NCI-H2107 (cell line): ENCODE measurements around the gene OR2T5.
"Not testable (repeated sequence)": the region's sequence is repeated elsewhere in the genome, so short reads cannot be mapped to it uniquely, and the experiment has no call there.

Experiments used
- DNase-seq: peaks from one replicate; lab custom pipeline; 2025; lab: John Stamatoyannopoulos, UW

OR2T5 gene

DNA sequence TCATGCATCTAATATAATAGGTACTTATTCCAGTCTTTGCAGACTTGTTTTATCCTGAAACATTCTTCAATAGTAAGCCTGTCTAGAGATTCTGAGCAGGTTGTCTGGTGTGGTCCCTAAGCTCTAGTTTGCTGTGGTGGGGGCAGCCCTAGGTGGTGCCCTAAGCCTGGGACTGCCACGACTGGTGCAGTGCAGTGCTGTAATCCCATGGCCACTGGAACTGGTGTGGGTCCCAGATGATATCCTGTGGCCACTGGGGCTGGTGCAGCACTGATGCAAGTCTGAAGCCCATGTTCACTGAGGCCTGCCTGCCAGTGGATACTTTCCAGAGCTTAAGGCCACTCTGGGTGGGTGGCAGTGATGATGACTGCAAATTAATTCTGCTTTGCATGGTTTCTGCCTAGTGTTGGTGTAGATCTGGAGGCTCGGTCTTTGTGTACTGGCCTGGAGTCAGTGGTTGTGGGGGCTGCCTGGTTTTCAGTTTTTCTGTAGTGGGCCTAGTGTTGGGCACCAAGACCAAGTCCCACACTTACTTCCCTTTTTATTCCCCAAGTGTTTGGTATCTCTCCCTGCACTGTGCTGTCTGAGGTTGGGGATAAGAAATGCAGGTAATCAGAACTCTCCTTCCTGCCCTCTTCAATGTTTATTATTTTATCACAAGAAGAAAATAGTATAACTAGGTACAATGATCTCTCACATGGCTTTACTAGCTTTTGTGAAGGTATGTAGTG is 12.1 kb downstream of the OR2T5 start:
- DNase-seq: not testable (repeated sequence)

DNA sequence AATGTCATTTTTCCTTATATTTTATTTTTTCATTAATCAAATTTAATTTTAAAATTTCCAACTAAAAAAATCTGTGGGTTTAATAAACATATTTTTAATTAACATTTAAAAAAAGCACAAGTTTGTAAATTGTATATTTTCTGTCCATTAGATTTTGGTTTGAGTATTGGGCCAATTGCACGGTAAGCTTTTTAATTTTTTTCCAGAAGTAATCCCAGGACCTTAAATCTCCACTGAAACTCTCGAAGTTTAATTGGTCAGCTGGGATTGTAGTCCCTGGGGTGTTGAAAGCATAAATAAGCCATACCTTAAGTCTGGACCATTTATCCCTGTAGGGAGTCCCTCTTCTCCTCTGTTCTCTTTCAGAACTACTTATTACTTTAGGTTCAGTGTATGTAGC is 19.4 kb downstream of the OR2T5 start, which contains the start of gene OR2G6:
Gene OR2G6, plus strand, starts transcription at position 301 of the 400 bp plus-strand sequence. CDS start 13,574 bp downstream, outside the sequence.
- not testable (repeated sequence) for DNase-seq

DNA sequence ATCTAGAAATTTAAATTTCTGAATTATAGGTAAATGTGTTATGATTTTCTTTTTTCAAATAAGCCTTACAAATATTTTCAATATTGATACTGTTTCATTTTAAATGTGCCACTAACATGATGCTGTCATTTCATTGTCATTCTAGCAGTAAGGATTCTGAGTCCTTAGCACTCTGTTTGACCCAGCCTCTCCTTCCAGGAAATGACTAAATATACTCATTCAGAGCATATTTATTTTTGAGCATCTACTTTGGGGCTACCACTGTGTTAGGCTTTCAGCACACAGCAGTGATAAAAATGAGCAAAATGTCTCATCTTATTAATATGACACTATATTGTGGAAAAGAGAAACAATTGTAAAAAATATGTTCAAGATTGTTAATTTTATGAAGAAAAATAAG is 21.8 kb downstream of the OR2T5 start:
- not testable (repeated sequence) for DNase-seq

DNA sequence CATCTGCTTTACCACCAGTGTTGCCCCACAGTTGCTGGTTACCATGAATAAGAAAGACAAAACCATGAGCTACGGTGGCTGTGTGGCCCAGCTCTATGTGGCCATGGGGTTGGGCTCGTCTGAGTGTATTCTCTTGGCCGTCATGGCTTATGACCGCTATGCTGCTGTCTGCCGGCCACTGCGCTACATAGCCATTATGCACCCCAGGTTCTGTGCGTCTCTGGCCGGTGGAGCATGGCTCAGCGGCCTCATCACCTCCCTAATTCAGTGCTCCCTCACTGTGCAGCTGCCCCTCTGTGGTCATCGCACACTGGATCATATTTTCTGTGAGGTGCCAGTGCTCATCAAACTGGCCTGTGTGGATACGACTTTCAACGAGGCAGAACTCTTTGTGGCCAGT is 33.5 kb downstream of the OR2T5 start:
- DNase-seq: no peak

DNA sequence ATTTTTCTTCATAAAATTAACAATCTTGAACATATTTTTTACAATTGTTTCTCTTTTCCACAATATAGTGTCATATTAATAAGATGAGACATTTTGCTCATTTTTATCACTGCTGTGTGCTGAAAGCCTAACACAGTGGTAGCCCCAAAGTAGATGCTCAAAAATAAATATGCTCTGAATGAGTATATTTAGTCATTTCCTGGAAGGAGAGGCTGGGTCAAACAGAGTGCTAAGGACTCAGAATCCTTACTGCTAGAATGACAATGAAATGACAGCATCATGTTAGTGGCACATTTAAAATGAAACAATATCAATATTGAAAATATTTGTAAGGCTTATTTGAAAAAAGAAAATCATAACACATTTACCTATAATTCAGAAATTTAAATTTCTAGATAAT is 49.1 kb downstream of the OR2T5 start:
- not testable (repeated sequence) for DNase-seq
